Transverse colon (tissue), 4 donors: ENCODE data around the gene TXN. TPM values are rescaled to one million over a fixed set of nuclear protein-coding genes. Genes with fewer than 3 reads are reported as not detected.
A peak's percentile ranks its signal among the peaks of the same experiment; 100 is the strongest.
"Not testable (repeated sequence)": the region's sequence is repeated elsewhere in the genome, so short reads cannot be mapped to it uniquely, and the experiment has no call there.

Experiments used
- DNase-seq: peaks from one replicate; pipeline ENCODE4 v3.0.0-alpha.2; 2019
- H3K27ac ChIP-seq, 4 donors: fragments of 200-600 bp; sonication (generic); 2 replicates each; pipeline ENCODE4 v1.5.1; 2016 to 2018; ENCODE audit warnings: inconsistent platforms in 4 of 4
- H3K27me3 ChIP-seq: fragments of 200-600 bp; sonication (generic); 2 replicates; pipeline ENCODE4 v1.5.1; 2017; ENCODE audit warnings: inconsistent platforms
- H3K36me3 ChIP-seq, 4 donors: fragments of 200-600 bp; sonication (generic); 2 replicates each; pipeline ENCODE4 v1.5.1; 2017 to 2019; ENCODE audit warnings: inconsistent platforms in 4 of 4
- H3K4me1 ChIP-seq, 4 donors: fragments of 200-600 bp; sonication (generic); 2 replicates each; pipeline ENCODE4 v1.5.1; 2017 to 2020; ENCODE audit warnings: inconsistent platforms in 4 of 4
- H3K4me3 ChIP-seq, 4 donors: fragments of 200-600 bp; sonication (generic); 1 replicate in 1 of 4; 2 replicates in 3 of 4; pipeline versions ENCODE4 v1.5.1 to v1.6.1; 2017 to 2019; ENCODE audit warnings: inconsistent platforms in 4 of 4
- H3K9me3 ChIP-seq, 2 donors: fragments of 200-600 bp; sonication (generic); 2 replicates each; pipeline ENCODE4 v1.5.1; 2017 to 2019; ENCODE audit warnings: inconsistent platforms in 2 of 2
- EP300 ChIP-seq: sonication (generic); formaldehyde crosslinking; IDR thresholded peaks from one replicate; pipeline ENCODE4 v1.6.1; 2017; ENCODE audit warnings: antibody characterized with exemption, low read depth
- POLR2A ChIP-seq: fragments of 450-650 bp; IDR thresholded peaks from one replicate; pipeline ENCODE4 v1.6.1; 2016; ENCODE audit warnings: antibody characterized with exemption, mild to moderate bottlenecking, moderate library complexity
- POLR2AphosphoS5 ChIP-seq, 3 donors: sonication (generic); formaldehyde crosslinking; IDR thresholded peaks; one replicate each; pipeline ENCODE4 v1.6.1; 2016; ENCODE audit warnings: antibody characterized with exemption in 3 of 3
- WGBS, 2 donors: methylation state at CpG; one replicate each; pipeline ENCODE4 v1.1.5; 2018; ENCODE audit warnings: low coverage in 1 of 2; 5-methylcytosine and 5-hydroxymethylcytosine counted together
- in situ Hi-C, 4 donors: fragments of 200-750 bp; cut with MboI; loops; one replicate each; pipeline versions ENCODE4 v1.15.0 to v1.15.1; 2017; ENCODE audit warnings: low sequenced_read_pairs in 3 of 4, low pct_ligation_motif_present in 1 of 4, low pct_unique_long_range_greater_than_20kb in 1 of 4
- intact Hi-C: fragments of 100-400 bp; cut with DNase I; formaldehyde crosslinking; loops from one replicate; pipeline ENCODE4 v1.15.1; 2023; ENCODE audit warnings: low total_unique reads
- total RNA-seq, 4 donors: library from RNA; depleted of rRNA; stranded (reverse); fragments of >200 nt; gene quantifications; one replicate each; pipeline ENCODE4 v1.1.0, GENCODE V29; 2016
- TF ChIP-seq, protein P1 (sequence below), 5 experiments: fragments of 200-600 bp in 3 of 5; fragments of 450-650 bp in 2 of 5; sonication (generic) in 3 of 5; IDR thresholded peaks; 1 replicate in 2 of 5; 2 replicates in 3 of 5; pipeline ENCODE4 v1.5.1; 2016 to 2017; ENCODE audit warnings: antibody characterized with exemption in 5 of 5, inconsistent platforms in 3 of 5, mild to moderate bottlenecking in 2 of 5, moderate library complexity in 1 of 5

TXN gene
- total RNA-seq, 4 donors from 2014 or later: 52.4 to 275 (median 182) TPM

DNA sequence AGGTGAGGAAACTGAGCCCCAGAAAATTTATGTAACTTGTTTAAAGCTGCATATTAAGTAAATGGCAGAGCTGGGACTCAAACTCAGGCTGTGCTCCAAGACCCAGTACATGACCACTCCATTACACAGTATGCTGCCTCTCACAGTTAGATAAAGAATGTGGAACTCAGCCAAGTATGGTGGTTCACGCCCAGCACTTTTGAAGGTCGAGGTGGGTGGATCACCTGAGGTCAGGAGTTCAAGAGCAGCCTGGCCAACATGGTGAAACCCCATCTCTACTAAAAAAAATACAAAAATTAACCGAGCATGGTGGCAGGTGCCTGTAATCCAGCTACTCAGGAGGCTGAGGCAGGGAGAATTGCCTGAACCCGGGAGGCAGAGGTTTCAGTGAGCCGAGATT, 50.7 kb downstream of the TXN start:
- 38 to 49% methylated on average over 2 to 5 of the region's 5 CpGs for WGBS, 2 donors
- in situ Hi-C loops, H3K9me3 ChIP-seq, intact Hi-C loops, H3K36me3 ChIP-seq, H3K27me3 ChIP-seq: not testable (repeated sequence)
- Histone ChIP-seq H3K4me1 (peaks cover under 1 to 47% (median 19%) of the 10 kb centered on the region in 4 donors), H3K4me3 (peak overlapping the region in 3 of 4 donors; percentile 31 to 42 (median 35)), H3K27ac (peak overlapping the region; percentile 86 to 89 (median 87))
- peak; percentile 52 for DNase-seq
- TF ChIP-seq POLR2A (peak; percentile 8), POLR2AphosphoS5 (IDR thresholded peaks at IDR 0.05) (peak in 2 of 3 donors; percentile 51 to 65)

DNA sequence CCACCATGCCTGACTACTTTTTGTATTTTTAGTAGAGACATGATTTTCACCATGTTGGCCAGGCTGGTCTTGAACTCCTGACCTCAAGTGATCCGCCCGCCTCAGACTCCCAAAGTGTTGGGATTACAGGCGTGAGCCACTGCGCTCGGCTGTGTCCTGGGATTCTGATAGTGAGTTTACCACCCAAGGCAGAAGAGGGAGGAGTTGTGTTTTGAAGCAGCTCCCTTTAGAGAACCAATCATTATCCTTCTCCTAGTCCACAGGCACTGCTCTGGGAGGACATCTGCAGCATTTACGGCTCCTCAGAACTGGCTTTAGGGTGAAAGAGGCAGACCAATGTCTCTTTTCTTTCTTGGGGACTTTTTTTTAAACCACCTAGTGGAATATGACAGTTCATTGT, 54.1 kb downstream of the TXN start:
- DNase-seq: no peak
- in situ Hi-C loops: no loop called here
- peaks cover 12 to 65% (median 41%) of the 10 kb centered on the region in 4 donors for H3K4me1 ChIP-seq

DNA sequence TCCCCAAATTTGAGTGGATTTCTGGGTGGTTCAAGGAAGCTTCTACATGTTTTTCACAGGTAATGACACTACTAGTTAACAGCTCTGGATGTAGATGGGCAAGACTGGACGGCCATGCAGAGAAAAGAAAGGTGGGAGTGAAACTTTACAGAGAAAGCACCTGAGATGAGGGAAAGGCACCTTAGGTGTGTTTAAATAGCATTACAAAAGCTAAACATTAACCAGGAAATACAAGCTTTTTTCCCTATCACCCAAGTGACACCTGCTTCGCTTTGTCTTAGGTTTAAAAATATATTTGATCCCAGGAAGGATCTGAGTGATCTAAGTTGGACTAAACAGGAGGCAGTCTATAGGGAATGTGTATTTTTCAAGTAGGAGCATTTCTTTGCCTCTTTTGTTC, 56.7 kb downstream of the TXN start:
- no peak for DNase-seq
- Histone ChIP-seq H3K36me3 (no peaks in the 10 kb centered on the region), H3K27ac (peak overlapping the region; percentile 83 to 89 (median 87)), H3K4me3 (no peak overlapping the region), H3K4me1 (peaks cover 12 to 70% (median 46%) of the 10 kb centered on the region in 4 donors), H3K27me3 (no peaks in the 10 kb centered on the region), H3K9me3 (no peaks in the 10 kb centered on the region)
- WGBS, 2 donors: 48 to 64% methylated on average over 2 of the region's 2 CpGs
- intact Hi-C loops: no loop called here
- TF ChIP-seq POLR2A (peak; percentile 29), EP300 (no peak), POLR2AphosphoS5 (IDR thresholded peaks at IDR 0.05) (peak in 2 of 3 donors; percentile 60 to 70)
- in situ Hi-C loops: loop anchor here in 1 of 4 donors (25.0 kb wide), 1 partner anchor 413 kb away; no protein-coding TSS in a partner anchor

More for the DNA sequence above, 54.1 kb downstream of the TXN start:
- TF ChIP-seq POLR2A (no peak), EP300 (no peak), POLR2AphosphoS5 (IDR thresholded peaks at IDR 0.05) (no peak)
- TF ChIP-seq, protein P1, sequence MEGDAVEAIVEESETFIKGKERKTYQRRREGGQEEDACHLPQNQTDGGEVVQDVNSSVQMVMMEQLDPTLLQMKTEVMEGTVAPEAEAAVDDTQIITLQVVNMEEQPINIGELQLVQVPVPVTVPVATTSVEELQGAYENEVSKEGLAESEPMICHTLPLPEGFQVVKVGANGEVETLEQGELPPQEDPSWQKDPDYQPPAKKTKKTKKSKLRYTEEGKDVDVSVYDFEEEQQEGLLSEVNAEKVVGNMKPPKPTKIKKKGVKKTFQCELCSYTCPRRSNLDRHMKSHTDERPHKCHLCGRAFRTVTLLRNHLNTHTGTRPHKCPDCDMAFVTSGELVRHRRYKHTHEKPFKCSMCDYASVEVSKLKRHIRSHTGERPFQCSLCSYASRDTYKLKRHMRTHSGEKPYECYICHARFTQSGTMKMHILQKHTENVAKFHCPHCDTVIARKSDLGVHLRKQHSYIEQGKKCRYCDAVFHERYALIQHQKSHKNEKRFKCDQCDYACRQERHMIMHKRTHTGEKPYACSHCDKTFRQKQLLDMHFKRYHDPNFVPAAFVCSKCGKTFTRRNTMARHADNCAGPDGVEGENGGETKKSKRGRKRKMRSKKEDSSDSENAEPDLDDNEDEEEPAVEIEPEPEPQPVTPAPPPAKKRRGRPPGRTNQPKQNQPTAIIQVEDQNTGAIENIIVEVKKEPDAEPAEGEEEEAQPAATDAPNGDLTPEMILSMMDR (IDR thresholded peaks at IDR 0.05): no peak
- Histone ChIP-seq H3K27ac (peak overlapping the region; percentile 44 to 89 (median 87)), H3K9me3 (no peaks in the 10 kb centered on the region), H3K36me3 (no peaks in the 10 kb centered on the region), H3K27me3 (no peaks in the 10 kb centered on the region), H3K4me3 (no peak overlapping the region)
- intact Hi-C loops: no loop called here
- 67% methylated on average over 6 of the region's 6 CpGs; no CpG with 5 or more reads in 1 of the 2 donors for WGBS, 2 donors

DNA sequence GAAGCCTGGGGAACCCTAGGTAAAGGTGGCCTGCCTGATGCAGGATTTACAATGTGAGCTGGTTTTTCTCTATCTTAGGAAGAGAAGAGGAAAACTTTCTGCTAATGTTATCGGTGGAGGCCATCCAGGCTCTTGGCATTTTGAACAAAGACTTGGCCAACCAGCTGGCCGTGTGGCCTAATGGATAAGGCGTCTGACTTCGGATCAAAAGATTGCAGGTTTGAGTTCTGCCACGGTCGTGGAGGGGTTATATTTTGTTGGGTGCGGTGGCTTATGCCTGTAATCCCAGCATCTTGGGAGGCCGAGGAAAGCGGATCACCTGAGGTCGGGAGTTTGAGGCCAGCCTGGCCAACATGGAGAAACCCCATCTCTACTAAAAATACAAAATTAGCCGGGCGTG, 58.0 kb downstream of the TXN start:
- Histone ChIP-seq H3K9me3 (no peaks in the 10 kb centered on the region), H3K4me3 (no peak overlapping the region), H3K36me3 (no peaks in the 10 kb centered on the region), H3K4me1 (peaks cover 12 to 71% (median 47%) of the 10 kb centered on the region in 4 donors), H3K27ac (peak overlapping the region; percentile 83 to 89 (median 87)), H3K27me3 (no peaks in the 10 kb centered on the region)
- WGBS, 2 donors: 88% methylated on average over 12 of the region's 12 CpGs; no CpG with 5 or more reads in 1 of the 2 donors
- intact Hi-C loops: no loop called here
- no peak for TF ChIP-seq EP300
- no peak for TF ChIP-seq POLR2A
- TF ChIP-seq POLR2AphosphoS5 (IDR thresholded peaks at IDR 0.05): no peak
- TF ChIP-seq, protein P1 (IDR thresholded peaks at IDR 0.05): no peak
- DNase-seq: no peak
- in situ Hi-C loops: loop anchor here in 1 of 4 donors (25.0 kb wide), 1 partner anchor 414 kb away; no protein-coding TSS in a partner anchor

DNA sequence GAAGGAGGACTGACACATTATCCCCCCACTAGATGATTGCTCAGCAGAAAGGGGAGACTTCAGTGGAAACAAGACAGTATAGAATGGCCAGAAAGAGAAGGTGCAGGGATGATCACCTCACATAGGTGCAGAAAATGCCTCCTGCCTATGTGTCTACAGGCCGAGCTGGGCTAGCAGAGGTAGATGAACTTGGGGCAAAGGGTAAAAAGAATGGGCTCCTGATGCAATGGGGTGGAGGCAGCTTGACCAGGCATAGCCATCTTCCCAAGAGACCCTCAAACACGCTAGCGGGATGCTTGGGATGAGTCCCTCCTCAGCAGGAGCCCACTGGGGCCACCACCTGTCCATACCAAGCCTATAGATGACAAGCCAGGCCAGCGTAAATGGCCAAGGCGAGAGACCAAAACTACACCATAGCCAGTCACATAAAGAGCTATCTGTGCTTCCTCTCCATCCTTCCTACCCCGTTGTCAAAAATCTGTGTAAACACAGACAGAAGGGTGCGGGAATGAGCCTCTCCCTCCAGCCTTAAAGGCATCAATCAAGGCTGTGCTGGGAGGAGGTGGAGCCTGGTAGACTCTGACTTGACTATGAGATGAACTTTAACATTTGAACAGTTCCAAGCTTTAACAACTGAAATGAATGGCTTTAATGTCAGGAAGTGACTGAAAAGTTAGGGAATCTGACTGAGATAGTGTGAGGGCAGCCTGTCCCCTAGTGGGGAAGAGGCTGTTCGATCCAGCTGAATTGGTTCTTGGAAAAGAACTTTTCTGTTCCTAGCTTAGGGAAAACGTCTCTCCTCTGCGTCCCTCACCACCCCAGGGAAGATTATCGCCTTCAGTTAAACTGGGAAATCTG, 58.7 kb downstream of the TXN start:
- peaks cover 12 to 76% (median 53%) of the 10 kb centered on the region in 4 donors for H3K4me1 ChIP-seq
- intact Hi-C loops: no loop called here
- no peaks in the 10 kb centered on the region for H3K9me3 ChIP-seq
- in situ Hi-C loops: loop anchor here in 1 of 4 donors (25.0 kb wide), 1 partner anchor 415 kb away; no protein-coding TSS in a partner anchor
- H3K27ac ChIP-seq: peak overlapping the region; percentile 83 to 89 (median 87)
- peak; percentile 52 for DNase-seq
- no peaks in the 10 kb centered on the region for H3K27me3 ChIP-seq
- TF ChIP-seq EP300: no peak
- TF ChIP-seq, protein P1 (IDR thresholded peaks at IDR 0.05): peak; percentile 19 to 44 (median 30)
- no peaks in the 10 kb centered on the region for H3K36me3 ChIP-seq
- WGBS, 2 donors: 70 to 75% methylated on average over 1 to 11 of the region's 11 CpGs
- no peak overlapping the region for H3K4me3 ChIP-seq

DNA sequence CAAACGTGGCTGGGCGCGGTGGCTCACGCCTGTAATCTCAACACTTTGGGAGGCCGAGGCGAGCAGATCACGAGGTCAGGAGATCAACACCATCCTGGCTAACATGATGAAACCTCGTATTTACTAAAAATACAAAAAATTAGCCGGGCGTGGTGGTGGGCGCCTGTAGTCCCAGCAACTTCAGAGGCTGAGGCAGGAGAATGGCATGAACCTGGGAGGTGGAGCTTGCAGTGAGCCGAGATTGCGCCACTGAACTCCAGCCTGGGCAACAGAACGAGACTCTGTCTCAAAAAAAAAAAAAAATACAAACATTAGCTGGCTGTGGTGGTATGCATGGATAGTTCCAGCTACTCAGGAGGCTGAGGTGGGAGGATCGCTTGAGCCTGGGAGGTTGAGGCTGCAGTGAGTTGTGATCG, 60.2 kb downstream of the TXN start:
- H3K4me3 ChIP-seq, DNase-seq, H3K27ac ChIP-seq, H3K9me3 ChIP-seq, H3K36me3 ChIP-seq, intact Hi-C loops, H3K27me3 ChIP-seq: not testable (repeated sequence)
- in situ Hi-C loops: loop anchor here in 1 of 4 donors (25.0 kb wide), 1 partner anchor 416 kb away; no protein-coding TSS in a partner anchor
- 76 to 92% methylated on average over 8 to 16 of the region's 16 CpGs for WGBS, 2 donors
- H3K4me1 ChIP-seq: peaks cover 12 to 71% (median 46%) of the 10 kb centered on the region in 4 donors
